HG03558 (cell line): ENCODE results near the gene MYO1G.
A peak's percentile ranks its signal among the peaks of the same experiment; 100 is the strongest.

Source experiments
- ATAC-seq: cut with Tn5 transposase; IDR thresholded peaks from one replicate; pipeline ENCODE4 v1.9.1; 2021; ENCODE audit warnings: moderate number of reproducible peaks; ENCODE audit not compliant: unreplicated experiment; ENCODE audit errors: extremely low read depth

Gene MYO1G

GRCh38 chr7:44983742-44984477 is 5.1 kb upstream of the MYO1G start:
- ATAC-seq = no peak

GRCh38 chr7:44982970-44983369 is 4.2 kb upstream of the MYO1G start:
- ATAC-seq = no peak

- ATAC-seq = no peak
Measured at GRCh38 chr7:44982535-44982923, 3.7 kb upstream of the MYO1G start.

GRCh38 chr7:44981035-44981706 is 2.4 kb upstream of the MYO1G start:
- no peak for ATAC-seq

GRCh38 chr7:44980393-44981034 is 1.7 kb upstream of the MYO1G start:
- ATAC-seq = peak; percentile 22

- no peak for ATAC-seq
Measured at GRCh38 chr7:44979481-44980392, 922 bp upstream of the MYO1G start.

- ATAC-seq = no peak
Measured at GRCh38 chr7:44977959-44978335, 868 bp downstream of the MYO1G start.

GRCh38 chr7:44977304-44977958 is 1.4 kb downstream of the MYO1G start:
- ATAC-seq = no peak

- no peak for ATAC-seq
Measured at GRCh38 chr7:44976746-44977196, 2.0 kb downstream of the MYO1G start.

- no peak for ATAC-seq
Measured at GRCh38 chr7:44976040-44976745, 2.6 kb downstream of the MYO1G start.

GRCh38 chr7:44975331-44976039 is 3.3 kb downstream of the MYO1G start:
- ATAC-seq = no peak

- no peak for ATAC-seq
Measured at GRCh38 chr7:44974549-44974948, 4.3 kb downstream of the MYO1G start.

- ATAC-seq = no peak
Measured at GRCh38 chr7:44973610-44974401, 5.0 kb downstream of the MYO1G start.

GRCh38 chr7:44972562-44972961 is 6.3 kb downstream of the MYO1G start:
- ATAC-seq = no peak

GRCh38 chr7:44971902-44972441 is 6.8 kb downstream of the MYO1G start:
- no peak for ATAC-seq

GRCh38 chr7:44971188-44971901 is 7.5 kb downstream of the MYO1G start:
- ATAC-seq = no peak

GRCh38 chr7:44970523-44971051 is 8.2 kb downstream of the MYO1G start:
- no peak for ATAC-seq
